NCI-H128 (cell line): ENCODE results near the gene CLN6.
"Not testable (repeated sequence)": the region's sequence is repeated elsewhere in the genome, so short reads cannot be mapped to it uniquely, and the experiment has no call there.

Experiments used
- DNase-seq: peaks from one replicate; lab custom pipeline; 2025; ENCODE audit not compliant: unreplicated experiment; lab: John Stamatoyannopoulos, UW

CLN6 gene

DNA sequence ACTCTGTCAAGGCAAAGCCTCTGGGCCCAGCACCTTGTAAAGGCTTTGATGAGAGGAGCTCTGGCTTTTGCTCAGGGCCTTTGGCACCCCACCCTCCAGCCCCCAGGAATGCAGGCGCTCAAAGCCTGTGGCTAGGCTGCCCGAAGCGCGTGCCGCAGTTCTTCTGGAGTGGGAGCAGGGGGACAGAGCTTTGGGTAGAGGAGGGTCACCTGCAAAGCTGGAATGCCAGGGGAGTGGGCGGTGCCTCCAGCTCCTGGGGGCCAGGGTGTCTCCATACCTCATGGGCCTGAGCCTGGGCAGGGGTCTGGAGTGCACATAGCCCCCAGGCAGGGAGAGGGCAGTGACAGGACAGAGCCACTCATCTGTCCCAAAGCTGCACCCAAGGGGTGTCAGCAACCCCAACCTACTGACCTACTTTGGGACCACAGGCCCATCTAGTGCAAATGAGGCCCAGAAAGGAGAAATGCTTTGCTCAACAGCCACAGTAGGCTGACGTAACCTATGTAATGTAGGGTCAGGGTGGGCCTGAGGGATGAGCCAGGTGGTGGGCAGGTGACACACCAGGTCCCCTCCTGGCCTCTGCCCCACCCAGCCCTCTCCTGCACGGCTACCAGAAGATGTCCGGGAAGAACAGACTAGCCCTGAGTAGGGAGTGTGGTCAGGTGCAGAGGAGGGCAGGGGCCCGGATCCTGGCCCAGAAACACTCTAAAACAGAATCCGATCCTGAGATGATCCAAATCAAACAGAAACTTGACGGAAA lies 22.2 kb downstream of the CLN6 start:
- DNase-seq = no peak

DNA sequence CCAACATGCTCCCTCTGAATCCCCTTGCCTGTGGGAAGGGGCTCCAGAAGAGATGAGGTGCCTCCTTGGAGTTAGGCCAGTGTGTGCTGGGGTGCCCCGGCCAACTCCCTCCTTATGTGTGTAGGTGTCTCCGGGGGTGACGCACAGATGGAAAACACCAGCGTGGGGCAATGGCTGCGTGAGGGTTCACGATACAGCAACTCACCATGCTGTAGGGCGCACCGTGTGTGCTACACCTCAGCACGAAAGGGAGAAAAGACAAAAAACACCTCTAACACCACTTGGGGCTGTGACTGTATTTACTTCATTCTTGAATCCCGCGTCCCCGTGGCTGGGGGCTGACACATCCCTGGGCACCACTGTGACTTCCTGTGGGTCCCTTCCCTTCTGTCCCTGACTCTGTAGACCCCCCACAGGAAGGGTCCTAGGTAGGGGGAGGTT lies 22.8 kb downstream of the CLN6 start:
- DNase-seq = no peak

DNA sequence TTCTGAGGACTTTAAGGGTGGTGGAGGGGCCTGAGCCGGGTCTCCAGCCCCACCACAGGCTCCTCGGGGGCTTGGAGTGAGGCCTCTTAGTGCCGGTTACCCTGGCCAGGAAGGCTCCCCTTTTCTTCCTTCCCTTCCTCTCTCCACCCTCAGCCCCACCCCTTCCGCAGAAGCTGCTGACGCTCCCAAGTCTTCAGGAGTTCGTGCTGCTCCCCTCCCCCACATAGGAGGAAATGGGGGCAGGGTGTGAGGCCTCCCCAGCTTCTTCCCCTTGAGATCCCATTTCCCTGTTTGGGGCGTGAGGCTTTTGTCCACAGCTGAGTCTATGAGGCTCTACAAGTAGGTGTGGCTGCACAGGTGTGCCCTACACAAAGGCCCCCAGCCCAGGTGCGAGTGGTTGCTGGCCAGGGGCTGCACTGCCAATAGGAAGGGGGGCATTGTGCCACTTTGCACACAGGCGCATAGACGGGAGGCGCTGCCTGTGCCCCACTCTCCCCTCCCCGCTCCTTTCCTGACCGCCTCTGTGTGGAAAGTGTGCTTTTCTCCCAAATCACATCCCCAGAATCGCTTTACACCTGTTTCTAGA lies 23.5 kb downstream of the CLN6 start:
- DNase-seq = no peak

DNA sequence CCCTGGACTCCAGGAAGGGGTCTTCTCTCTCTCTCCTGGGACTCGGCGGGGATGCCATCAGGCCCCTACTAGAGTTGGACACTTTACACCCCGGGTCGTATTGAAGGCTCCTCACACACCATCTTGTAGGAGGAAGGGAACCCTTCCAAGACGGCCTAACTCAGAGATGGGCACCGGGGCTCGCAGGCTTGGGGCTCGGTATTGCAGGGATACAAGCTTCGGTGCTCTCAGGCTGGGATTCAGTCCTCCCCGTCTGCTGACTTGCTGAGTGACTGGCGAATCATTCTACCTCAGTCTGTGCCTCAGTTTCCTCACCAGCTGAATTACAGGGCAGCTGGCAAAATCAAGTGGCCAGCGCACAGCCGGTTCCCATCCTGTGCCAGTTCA lies 24.0 kb downstream of the CLN6 start:
- no peak for DNase-seq

DNA sequence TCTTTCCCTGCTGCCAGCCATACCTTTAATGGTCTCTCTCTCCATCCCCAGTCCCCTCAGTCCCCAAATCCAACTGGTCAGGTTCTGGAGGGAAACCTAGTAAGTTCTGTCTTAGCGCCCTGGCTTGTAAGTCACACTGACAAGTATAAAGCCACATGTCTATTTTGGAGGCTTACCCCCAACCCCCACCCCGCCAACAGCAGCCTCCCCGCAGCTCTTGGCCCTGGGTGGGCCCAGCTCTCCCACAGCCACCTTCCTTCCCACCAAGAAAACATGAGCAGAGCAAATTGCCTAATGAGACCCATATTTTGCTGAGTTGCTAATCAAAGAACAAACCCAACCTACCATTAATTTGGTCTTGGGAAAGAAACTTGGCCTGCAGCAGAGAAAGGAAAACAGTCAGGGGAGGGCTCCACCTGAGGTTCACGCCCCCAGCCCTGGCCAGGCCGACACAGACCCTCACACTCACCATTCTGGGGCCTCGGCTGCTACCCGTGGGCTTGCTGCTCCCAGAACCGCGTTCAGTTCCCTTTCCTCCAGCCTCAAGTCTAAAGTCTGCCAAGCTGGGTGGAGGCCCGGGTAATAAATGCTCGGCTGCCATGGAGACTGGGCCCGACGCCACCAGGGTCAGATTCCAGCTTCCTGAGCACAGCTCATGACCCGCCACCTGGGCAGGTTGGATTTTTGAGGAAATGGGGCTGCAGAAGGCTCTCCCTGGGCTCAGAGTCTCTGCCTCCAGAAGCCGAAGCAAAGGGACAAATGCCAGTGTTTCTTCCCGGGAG lies 24.6 kb downstream of the CLN6 start, which contains the start of gene CALML4:
Gene CALML4 (minus strand): TSS at position 557 of the 782 bp plus-strand sequence. CDS start 85 bp downstream, at position 472.
- no peak for DNase-seq

DNA sequence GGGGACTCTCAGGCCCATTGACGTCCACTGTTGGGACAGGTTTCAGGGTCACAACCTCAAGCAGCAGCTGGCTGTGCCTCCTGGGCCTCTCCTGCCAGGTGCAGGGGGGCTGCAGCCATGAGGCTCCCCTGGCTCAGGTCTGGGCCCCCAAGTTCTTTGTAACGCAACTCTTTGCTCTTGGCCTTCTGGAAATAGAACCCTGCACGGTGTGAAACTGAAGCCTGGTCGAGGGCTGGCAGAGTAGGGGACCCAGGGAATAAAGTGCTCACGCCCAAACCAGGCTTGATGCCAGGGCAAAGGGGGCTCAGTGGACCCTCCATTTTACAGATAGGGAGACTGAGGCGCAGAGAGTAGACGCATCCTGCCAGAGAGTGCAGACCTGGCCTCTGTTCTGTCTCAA lies 25.2 kb downstream of the CLN6 start:
- DNase-seq = no peak

DNA sequence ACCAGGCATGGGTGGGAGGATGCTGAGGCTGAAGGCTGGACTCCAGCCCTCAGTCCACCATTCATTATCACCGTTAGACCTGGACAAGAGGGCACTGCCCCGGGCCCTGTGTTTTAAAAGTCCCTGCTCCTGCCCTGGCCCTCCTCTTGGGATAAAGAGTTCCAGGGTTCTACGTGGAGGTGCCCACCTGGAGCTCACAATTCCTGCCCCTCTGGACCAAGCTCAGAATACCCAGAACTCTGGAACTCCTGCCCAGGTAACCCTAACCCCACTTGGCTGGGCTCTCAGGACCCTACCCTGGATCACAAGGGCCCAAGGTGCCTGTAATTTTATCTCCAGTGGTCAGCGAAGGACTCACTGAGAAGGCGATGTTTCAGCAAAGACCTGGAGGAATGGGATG lies 25.6 kb downstream of the CLN6 start:
- DNase-seq = no peak

DNA sequence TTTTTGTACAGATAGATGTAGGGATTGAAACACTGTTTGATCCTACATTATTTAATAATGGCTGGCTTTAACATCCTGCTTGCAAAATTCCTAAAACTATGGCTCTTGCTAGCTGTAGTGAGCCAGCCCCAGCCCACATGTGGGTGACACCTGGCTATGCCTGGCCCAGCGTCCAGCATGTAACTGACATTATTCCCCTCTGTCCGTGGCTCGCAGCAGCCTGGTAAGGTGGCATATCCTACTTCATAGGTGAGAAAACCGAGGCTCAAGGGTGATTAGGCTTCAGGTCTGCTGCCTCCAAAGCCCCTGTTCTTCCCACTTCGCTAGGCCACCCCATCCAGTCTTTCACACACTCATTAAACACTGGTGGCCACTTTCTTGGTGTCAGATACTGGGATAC lies 26.0 kb downstream of the CLN6 start:
- DNase-seq = no peak

DNA sequence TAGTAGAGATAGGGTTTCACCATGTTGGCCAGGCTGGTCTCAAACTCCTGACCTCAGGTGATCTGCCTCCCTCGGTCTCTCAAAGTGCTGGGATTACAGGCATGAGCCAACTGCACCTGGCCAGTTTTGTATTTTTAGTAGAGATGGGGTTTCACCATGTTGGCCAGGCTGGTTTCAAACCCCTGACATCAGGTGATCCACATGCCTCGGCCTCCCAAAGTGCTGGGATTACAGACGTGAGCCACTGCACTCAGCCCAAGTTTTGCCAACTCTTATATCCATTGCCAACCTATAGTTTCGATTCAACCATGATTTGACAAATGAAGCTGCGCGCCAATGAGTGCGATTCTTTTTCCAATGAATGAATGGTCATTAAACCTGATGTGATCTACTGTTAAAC lies 26.5 kb downstream of the CLN6 start:
- not testable (repeated sequence) for DNase-seq

DNA sequence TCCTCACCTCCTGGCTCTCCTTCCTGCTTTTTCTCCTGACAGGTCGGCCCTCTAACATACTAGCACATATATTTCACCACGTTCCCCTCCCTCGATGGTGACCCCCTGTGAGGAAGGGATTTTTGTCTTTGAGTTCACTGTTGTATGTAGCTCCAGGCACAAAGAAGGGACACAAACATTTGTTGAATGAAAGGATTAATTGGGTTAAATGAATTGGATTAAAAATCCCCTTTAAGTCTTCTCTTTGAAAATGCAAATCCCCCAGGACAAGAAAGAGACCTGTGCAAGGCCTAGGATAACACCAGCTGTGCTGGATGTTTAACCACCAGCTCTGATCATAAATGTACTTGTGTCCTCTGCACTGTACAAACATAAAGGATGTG lies 27.7 kb downstream of the CLN6 start:
- DNase-seq = no peak

DNA sequence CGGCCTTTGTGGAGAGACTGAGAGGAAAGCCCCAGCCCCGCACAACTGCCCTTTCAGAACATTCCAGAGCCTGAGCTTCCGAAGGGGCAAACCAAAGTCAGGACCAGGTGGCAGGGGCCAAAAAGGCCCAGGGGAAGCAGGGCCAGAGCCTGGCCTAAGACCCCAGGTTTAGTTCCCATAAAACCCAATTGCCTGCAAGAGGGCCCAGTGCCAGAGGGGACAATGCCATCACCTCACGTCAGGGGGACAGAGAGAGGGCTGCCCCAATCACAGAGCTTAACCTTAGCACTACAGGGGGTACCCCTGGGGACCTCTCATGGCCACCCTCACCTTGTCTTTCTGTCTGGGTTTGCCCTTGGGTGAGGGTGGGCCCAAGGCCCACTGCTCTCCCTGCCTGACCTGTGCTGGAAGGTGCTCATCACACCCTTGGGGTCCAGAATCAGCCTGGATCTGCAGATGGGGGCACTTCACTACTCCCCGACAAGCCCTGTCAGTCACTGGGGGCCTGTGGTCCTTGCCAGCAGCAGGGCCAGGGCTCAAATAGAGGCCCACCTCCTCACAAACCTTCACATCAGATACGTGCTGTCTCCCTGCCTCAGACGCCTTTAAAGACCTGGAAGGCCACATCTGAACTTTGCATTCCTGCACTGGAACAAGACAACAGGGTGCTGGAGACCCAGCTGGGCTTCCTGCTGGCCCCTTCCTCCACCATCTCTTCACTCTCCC lies 28.2 kb downstream of the CLN6 start:
- no peak for DNase-seq

DNA sequence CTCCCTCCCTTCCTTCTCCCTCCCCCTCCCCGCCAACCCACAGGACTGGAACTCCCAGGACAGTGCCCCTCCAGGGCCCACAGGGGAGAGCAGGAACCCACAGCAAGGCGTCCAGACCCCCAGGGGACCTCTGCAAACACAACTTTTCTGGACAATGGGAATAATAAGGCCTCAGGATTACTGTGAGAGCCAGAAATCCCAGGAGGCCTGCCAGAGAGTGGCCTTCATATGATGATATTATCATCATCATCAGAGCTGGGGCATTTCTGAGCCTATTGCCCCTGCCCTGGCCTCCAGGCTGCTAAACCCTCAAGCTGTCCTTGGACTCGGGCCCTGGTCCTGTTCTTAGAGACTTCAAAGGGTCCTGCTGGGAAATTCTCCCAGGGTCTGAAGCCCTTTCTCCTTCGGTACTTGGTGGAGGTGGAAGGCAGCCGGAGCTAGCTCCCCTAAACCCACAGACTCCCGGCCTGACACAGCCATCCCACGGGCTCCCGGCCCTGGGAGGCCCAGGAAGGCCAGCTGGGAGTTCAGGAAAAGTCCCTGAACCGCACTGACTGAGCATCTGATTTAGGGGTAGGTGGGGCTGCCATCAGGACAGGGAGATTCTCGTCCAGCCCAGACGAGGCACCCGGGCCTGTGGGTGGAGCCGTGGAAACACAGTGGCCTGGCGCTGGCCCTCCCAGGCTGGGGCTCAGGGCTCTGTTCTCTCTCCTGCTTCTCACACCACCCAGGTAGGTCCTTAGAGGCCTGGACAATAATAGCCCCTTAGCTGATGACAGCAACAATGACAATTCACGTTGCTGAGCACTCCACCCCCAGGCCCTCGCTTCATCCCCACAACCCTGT lies 29.3 kb downstream of the CLN6 start:
- DNase-seq = no peak

DNA sequence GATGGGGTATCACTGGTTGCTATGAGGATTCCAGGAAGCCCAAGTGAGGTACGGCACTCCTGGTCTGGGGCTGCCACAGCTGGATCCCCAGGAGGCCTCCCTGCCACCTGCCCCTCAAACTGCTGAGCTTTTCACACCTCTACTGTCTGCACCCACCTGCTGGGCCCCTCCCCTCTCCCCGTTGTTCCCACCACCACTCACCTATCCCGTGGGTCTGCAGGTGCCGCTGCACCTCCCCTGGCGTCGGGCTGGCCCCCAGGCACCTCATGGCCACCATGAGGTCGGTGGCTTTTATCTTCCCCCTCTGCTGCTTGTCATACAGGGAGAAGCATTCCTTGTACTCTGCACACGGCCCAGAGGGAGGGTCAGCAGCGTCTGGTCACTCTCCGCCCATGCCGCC lies 30.2 kb downstream of the CLN6 start:
- DNase-seq = no peak

DNA sequence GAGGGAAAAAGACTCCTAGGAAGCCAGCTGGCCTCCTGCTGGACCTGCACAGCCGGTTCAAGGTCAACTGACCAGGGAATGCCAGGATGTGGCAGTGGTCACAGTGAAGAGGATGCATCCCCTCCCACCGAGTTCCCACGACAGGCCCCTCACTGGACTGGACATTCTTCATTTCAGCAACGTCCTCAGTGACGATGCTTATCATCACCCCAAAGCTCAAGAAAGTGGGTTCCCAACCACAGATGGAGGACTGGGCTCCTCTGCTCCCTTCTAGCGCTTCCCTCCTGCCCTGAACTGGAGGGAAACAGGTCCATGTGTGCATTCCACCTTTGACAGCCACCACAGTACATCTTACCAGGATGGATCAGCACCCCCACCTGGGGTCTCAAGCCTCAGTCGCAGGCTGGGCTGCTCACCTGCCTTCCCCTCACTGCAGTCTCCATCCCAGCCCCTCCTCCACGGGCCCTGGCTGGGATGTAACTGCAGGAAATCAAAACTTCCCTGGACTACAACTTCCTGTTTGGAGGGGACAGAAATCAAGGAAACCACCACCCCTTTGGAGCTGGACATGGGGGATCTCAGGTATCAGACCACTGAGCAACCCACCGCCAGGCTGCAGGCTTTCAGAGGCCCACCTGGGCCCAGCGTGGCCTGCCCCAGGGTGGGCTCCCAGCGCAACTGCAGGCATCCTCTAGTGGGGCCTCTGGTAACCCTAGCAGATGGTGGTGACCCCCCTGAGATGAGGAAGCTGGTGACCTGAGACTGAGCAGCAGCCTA lies 31.7 kb downstream of the CLN6 start:
- DNase-seq = no peak

DNA sequence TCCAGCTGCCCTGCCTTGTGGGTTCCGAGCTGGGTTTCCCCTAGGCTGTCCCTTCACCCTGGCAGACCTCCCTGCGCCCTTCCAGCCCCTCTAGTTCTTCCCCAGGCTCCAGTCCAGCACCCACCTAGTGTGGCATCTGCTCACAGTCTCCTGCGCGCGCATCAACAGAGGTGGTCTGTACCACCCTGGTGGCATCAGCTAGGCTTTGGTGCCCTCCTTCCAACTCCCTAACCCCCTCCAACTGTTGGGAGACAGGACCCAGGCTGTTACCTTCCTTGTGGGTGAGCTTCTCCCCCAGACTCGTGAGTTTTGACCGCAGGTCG lies 32.4 kb downstream of the CLN6 start:
- no peak for DNase-seq

DNA sequence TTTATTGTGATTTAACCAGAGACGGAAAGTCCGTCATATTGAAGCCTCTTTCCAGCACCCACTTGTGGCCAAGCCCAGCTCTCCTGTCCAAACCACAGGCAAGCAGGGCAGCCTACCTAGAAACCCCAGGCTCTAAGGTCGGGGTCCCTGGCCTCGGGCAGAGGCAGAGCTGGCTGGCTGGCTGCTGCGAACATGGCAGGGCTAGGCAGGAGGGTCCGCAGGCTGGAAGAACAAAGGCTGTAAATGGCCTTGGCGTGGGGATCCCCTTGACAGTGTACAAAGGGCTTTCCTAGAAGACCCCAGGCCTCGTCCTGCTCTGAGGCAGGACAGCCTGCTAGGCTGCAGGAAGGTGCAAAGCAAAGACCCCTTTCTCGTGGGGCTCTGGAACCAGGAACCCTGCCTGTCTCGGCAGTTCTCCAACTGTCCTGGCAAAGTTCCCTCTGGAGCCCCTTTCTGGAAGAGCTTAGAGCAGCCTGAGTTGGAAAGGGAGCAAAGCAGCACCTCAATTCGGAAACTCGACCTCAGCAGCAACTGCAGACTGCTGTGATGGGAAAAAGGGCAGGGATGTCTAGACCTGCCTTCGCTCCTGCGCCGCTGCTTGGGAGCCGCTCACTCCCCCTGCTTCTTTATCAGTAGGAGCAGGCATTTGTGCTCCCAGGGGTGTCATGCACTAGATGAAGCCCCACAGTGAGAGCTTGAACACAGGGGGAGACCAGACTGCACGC lies 32.9 kb downstream of the CLN6 start:
- DNase-seq = no peak

DNA sequence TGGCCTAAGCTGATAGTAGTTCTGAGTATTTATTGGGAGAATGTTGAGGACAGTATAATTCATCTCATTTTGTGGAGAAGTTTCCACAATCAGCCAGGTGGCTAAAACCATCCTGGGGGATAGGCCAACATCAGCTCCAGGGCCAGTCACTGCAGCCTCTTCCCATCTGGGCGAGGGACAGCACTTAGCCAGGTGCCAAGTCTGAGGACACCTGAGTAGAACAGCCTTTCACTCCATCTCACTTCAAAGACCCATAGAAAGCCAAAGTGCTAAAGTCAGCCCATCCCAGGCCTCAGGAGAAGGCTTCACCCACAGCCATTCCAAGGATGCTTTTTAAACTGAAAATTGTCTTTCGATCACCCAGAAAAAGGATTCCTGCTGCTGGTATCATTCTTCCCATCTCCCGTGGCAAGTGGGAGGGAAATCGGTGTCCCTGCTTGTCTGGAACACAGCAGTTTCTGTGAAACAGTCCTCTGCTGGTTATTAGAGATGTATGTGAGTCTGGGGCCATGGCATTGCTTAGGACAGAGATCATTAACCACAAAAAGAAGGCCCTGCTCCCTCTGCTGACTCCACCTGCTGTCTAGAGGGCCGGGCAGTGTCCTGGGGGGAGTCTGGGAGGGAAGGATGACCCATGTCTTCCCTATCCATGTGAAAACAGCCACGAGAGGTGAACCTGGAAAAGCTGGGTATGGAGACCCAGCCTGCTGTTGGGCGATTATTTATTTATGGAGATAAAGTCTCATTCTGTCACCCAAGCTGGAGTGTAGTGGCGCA lies 34.0 kb downstream of the CLN6 start:
- no peak for DNase-seq

DNA sequence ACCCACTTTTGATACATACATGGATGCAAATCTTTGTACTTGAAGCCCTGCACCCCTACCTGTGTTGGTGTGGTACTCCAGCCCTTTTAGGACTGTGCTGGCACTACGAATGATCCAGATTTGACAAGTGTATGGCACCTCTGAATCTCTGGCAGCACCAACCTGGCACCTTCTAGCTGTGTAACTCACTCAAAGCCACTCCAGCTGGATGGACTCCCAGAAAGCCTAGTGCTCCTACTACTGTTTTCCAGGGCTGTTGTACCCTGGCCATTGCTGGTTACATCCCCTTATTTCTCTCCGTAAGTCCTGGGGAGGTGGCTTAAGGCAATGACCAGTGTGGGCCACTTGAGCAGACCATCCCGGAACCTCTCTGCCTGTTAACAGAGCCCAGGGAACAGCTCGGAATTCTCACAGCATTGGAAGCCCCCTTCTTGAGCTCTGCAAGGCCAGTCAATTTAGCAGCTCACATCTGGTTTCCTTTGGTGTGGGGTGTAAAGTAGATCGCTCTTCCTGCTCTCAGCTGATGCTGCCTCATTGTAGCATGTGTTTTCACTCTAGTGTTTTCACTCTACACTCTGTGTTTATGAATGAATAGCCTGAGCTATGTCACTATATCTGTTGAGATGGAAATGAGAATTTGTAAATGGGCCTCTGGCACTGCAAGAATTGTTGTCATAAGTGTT lies 36.6 kb downstream of the CLN6 start:
- no peak for DNase-seq
